Erythroblast (primary cell): ENCODE results near the gene TMSB15C.

Experiments
- GATA1 ChIP-seq: IDR thresholded peaks from 2 replicates; pipeline ENCODE4 v1.6.1; 2011; ENCODE audit warnings: low read depth, mild to moderate bottlenecking, control low read depth, low read length, moderate library complexity
- POLR2A ChIP-seq: IDR thresholded peaks from 2 replicates; pipeline ENCODE4 v1.6.1; 2011; ENCODE audit warnings: mild to moderate bottlenecking, low read length

- no peak for TF ChIP-seq POLR2A
- no peak for TF ChIP-seq GATA1
These were observed 9.9 kb upstream of the TMSB15C start for GRCh38 chrX:104085919-104086318.
